Measurements from ENCODE around the gene XCL1. TPM values are rescaled to one million over a fixed set of nuclear protein-coding genes. Genes with fewer than 3 reads are reported as not detected.

The XCL1 gene
- total and polyA plus RNA-seq, 2 donors (not counting 3 experiments of a cell fraction or from before 2014, with no cell fraction given) = not detected

DNA sequence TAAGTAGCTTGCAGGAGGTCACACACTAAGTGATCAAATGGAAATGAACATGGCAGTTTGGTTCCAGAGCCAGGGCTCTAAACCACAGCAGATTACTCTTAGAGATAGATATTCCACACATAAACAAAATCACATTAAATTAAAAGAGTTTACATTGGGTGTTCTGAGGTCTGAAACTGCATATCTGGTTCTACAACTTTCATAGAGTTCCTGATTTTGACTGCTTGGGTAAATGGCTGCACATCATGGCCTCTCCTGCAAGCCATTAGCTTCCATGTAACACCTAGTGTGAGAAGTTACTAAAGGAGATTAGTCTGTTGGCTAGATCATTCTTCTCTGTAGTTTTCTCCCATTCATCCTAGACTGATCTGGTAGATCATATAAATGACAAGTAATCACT, 19.8 kb upstream of the XCL1 start:
- H4K20me1 ChIP-seq (replicated peaks; ENCODE audit: control insufficient read depth, extremely low read depth, insufficient read depth, low read length) = no peaks in the 10 kb centered on the region
- CTCF ChIA-PET = no interaction called here
- FAIRE-seq (no peak), DNase-seq (ENCODE audit: low read depth, low spot score) (no peak)
- dilution Hi-C loops (cut with MboI; ENCODE audit: extremely low pct_ligation_motif_present, low sequenced_read_pairs) = no loop called here
- BruUV-seq (replicated peaks) = no TSS peak
- no peaks in the 10 kb centered on the region for H3K4me1 ChIP-seq (ENCODE audit: control insufficient read depth, extremely low read depth, insufficient read depth, low read length)
- TF ChIP-seq, protein P1, sequence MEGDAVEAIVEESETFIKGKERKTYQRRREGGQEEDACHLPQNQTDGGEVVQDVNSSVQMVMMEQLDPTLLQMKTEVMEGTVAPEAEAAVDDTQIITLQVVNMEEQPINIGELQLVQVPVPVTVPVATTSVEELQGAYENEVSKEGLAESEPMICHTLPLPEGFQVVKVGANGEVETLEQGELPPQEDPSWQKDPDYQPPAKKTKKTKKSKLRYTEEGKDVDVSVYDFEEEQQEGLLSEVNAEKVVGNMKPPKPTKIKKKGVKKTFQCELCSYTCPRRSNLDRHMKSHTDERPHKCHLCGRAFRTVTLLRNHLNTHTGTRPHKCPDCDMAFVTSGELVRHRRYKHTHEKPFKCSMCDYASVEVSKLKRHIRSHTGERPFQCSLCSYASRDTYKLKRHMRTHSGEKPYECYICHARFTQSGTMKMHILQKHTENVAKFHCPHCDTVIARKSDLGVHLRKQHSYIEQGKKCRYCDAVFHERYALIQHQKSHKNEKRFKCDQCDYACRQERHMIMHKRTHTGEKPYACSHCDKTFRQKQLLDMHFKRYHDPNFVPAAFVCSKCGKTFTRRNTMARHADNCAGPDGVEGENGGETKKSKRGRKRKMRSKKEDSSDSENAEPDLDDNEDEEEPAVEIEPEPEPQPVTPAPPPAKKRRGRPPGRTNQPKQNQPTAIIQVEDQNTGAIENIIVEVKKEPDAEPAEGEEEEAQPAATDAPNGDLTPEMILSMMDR (IDR thresholded peaks at IDR 0.05; ENCODE audit: extremely low read depth in 1 of 2, insufficient read depth in 1 of 2, low read depth in 1 of 2, low read length in 2 of 2) = no peak
- TF ChIP-seq GATA2 (IDR thresholded peaks at IDR 0.05; ENCODE audit: insufficient read depth, insufficient read length, low read depth, low read length) (no peak), POLR2A (IDR thresholded peaks at IDR 0.05; ENCODE audit: low read depth, low read length) (no peak), POLR2AphosphoS5 (IDR thresholded peaks at IDR 0.05; ENCODE audit: insufficient read depth, low read depth, low read length) (no peak), MYC (IDR thresholded peaks at IDR 0.05; ENCODE audit: low read depth, low read length) (no peak), EZH2 (IDR thresholded peaks at IDR 0.05; ENCODE audit: borderline replicate concordance, low read depth, low read length, severe bottlenecking) (no peak), MAX (IDR thresholded peaks at IDR 0.05; ENCODE audit: insufficient read depth, insufficient read length) (no peak), FOS (IDR thresholded peaks at IDR 0.05; ENCODE audit: borderline replicate concordance, insufficient read depth, low read length) (no peak)
- intact Hi-C loops (cut with micrococcal nuclease) = no loop called here
- POLR2A ChIA-PET = no interaction called here
- no peaks in the 10 kb centered on the region for H3K36me3 ChIP-seq (ENCODE audit: control insufficient read depth in 2 of 2, extremely low read depth in 1 of 2, insufficient read depth in 2 of 2, low read length in 2 of 2)
- no peak overlapping the region for H3K27ac ChIP-seq (ENCODE audit: insufficient read depth, low read depth, low read length)
- H3K4me2 ChIP-seq (ENCODE audit: insufficient read depth, low read length) = no peak overlapping the region
- no peaks in the 10 kb centered on the region for H3K9me1 ChIP-seq (replicated peaks; ENCODE audit: control insufficient read depth, extremely low read depth, insufficient read depth, low read length)
- H3K9me3 ChIP-seq (replicated peaks; ENCODE audit: control insufficient read depth, insufficient read depth, low read length) = no peaks in the 10 kb centered on the region
- H3K27me3 ChIP-seq (ENCODE audit: control insufficient read depth in 2 of 2, insufficient read depth in 2 of 2, low read length in 2 of 2) = peaks cover 1 to 2% of the 10 kb centered on the region in 2 experiments
- H2AFZ ChIP-seq (ENCODE audit: low read depth, low read length) = no peak overlapping the region
- no peak overlapping the region for H3K4me3 ChIP-seq (replicated peaks in 1 of 3; ENCODE audit: insufficient read depth in 1 of 3, low read depth in 1 of 3, low read length in 3 of 3)
- no peaks in the 10 kb centered on the region for H3K79me2 ChIP-seq (ENCODE audit: control insufficient read depth, insufficient read depth, low read length)
- no peak overlapping the region for H3K9ac ChIP-seq (replicated peaks; ENCODE audit: extremely low read depth, insufficient read depth, low read length)

Data from endothelial cell of umbilical vein (primary cell).